RWPE1 (cell line): ENCODE measurements around the gene C15orf39.
"Not testable (repeated sequence)": the region's sequence is repeated elsewhere in the genome, so short reads cannot be mapped to it uniquely, and the experiment has no call there.

ENCODE experiments used
- CTCF ChIA-PET: fragments of 350-600 bp; sonication (Branson Sonifier 250); formaldehyde crosslinking; extraction: SDS; loops from one replicate; lab custom pipeline; 2021; lab: Yijun Ruan, JAX
- POLR2A ChIA-PET: fragments of 400-600 bp; formaldehyde crosslinking; extraction: SDS; loops from one replicate; lab custom pipeline; 2020; ENCODE audit warnings: antibody characterized with exemption; ENCODE audit not compliant: low non-redundant PET; lab: Yijun Ruan, JAX
- DNase-seq: peaks from one replicate; pipeline ENCODE4 v3.0.0; 2012; ENCODE audit warnings: low spot score
- H3K27ac ChIP-seq: fragments of 450-650 bp; 2 replicates; pipeline ENCODE4 v1.5.1; 2017
- CTCF ChIP-seq: fragments of 450-650 bp; conservative IDR thresholded peaks from 2 replicates; pipeline ENCODE4 v1.5.1; 2017; ENCODE audit warnings: low read depth, mild to moderate bottlenecking

Gene C15orf39

GRCh38 chr15:75235760-75236729 lies 34.4 kb downstream of the C15orf39 start:
- no peak for DNase-seq
- H3K27ac ChIP-seq: no peak overlapping the region
- TF ChIP-seq CTCF: no peak
- POLR2A ChIA-PET: no interaction called here
- CTCF ChIA-PET: interaction anchor here (0.6 kb wide), 1 partner anchor 465 kb away, joined by 5 read pairs; no protein-coding TSS in a partner anchor

GRCh38 chr15:75237316-75237982 lies 35.8 kb downstream of the C15orf39 start:
- POLR2A ChIA-PET: no interaction called here
- no peak overlapping the region for H3K27ac ChIP-seq
- DNase-seq: no peak
- no peak for TF ChIP-seq CTCF
- CTCF ChIA-PET: no interaction called here

GRCh38 chr15:75238150-75238549 lies 36.5 kb downstream of the C15orf39 start:
- DNase-seq: no peak
- ChIA-PET CTCF (no interaction called here), POLR2A (no interaction called here)
- no peak overlapping the region for H3K27ac ChIP-seq
- TF ChIP-seq CTCF: no peak

DNA sequence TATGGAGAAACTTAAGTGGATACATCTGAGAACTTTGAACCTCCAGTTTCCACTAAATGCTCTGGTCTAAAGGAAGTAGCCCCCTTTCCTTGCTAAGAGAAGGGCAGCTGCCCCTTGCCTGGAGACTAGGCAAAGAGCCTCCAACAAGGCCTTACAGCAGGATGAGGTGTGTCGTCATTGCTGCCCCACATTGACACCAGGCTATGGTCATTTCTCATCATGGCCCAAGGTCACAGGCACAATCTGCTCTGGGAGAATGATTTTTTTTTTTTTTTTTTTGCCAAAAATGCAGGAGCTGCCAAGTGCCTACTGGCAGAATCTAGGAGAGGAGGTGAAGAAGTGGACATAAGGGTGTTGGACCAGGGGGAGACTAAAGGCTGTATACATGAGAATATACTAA lies 44.1 kb downstream of the C15orf39 start:
- CTCF ChIA-PET, POLR2A ChIA-PET, DNase-seq, H3K27ac ChIP-seq: not testable (repeated sequence)

DNA sequence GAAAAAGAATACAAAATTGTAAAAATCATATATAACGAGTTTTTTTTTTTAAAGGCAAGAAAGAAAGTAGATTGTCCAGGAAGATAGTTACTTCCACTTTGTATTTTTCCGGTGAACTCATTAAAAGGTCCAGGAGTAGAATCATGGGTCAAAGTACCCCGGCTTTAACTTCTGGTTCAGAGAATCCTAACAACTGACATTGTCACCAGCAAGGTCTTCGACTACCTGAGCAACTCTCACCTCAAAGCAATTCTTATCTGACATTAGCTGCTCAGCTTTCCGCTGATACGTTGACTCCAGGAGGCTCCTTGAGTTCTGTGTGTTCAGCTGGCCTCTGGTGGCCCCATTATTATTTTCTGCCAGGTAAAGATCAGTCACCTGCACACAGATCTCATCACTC lies 47.3 kb downstream of the C15orf39 start:
- CTCF ChIA-PET, H3K27ac ChIP-seq, DNase-seq: not testable (repeated sequence)
- POLR2A ChIA-PET: interaction anchor here (0.6 kb wide), 1 partner anchor 120 kb away, joined by 4 read pairs; the partner anchor contains the start of gene MAN2C1

DNA sequence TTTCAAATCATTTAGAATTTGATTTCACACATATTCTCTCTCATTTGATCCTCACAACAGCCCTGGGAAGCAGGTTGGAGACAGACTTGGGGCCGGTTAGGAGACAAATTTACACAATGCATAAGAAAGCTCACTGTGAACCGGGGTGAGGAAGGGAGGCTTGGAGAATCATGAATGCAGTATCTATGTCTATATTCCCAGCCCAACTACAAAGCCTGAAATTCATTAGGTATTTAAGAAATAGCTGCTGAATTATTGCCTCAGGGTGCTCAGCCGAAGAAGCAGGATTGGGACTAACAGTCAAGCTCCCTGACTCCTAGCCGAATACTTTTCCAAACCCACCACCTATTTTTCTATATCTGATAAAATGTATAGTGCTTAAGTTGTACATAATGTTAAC lies 48.0 kb downstream of the C15orf39 start:
- POLR2A ChIA-PET: interaction anchor here (0.6 kb wide), 1 partner anchor 119 kb away, joined by 4 read pairs; the partner anchor contains the start of gene MAN2C1
- CTCF ChIA-PET: no interaction called here

DNA sequence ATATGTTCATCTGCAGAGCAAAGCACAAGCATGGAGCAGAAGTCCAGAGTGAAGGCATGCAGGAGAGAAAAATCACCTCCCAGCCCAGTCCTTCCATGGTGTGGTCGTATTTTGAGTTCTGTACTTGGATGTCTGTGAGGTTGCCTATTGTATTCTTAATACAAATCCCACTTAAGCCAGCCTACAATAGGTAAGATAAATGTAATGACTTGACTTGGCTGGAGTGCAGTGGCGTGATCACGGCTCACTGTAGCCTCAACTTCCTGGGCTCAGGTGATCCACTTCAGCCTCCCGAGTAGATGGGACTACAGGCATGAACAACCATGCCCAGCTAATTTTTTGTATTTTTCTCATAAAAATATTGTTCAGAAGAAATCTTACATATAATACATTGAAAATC lies 49.7 kb downstream of the C15orf39 start:
- POLR2A ChIA-PET, DNase-seq, H3K27ac ChIP-seq: not testable (repeated sequence)
- CTCF ChIA-PET: interaction anchor here (0.5 kb wide), 1 partner anchor 49 kb away, joined by 3 read pairs; no protein-coding TSS in a partner anchor

More for the DNA sequence above, 48.0 kb downstream of the C15orf39 start:
- TF ChIP-seq CTCF: no peak
- no peak overlapping the region for H3K27ac ChIP-seq
- no peak for DNase-seq

DNA sequence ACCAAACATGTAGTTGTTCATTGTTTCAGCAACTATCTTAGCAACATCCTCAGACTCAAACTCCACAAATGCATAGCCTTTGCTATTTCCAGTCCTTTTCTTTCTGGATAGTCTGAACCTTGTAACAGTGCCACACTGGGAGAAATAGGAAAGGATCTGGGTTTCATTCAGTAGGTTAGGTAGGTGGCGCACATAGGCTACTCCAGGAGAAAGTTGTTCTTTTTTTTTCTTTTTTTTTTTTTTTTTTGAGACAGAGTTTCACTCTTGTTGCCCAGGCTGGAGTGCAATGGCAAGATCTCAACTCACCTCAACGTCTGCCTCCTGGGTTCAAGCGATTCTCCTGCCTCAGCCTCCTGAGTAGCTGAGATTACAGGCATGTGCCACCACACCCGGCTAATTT lies 50.6 kb downstream of the C15orf39 start:
- H3K27ac ChIP-seq, DNase-seq, POLR2A ChIA-PET, CTCF ChIA-PET: not testable (repeated sequence)

- CTCF ChIA-PET, POLR2A ChIA-PET, H3K27ac ChIP-seq: not testable (repeated sequence)
Observed at GRCh38 chr15:75258034-75258433, 56.4 kb downstream of the C15orf39 start, which contains the start of gene GOLGA6C. TSS of gene GOLGA6C (plus strand) at chr15:75258334. CDS start at chr15:75258599, 265 bp downstream.

DNA sequence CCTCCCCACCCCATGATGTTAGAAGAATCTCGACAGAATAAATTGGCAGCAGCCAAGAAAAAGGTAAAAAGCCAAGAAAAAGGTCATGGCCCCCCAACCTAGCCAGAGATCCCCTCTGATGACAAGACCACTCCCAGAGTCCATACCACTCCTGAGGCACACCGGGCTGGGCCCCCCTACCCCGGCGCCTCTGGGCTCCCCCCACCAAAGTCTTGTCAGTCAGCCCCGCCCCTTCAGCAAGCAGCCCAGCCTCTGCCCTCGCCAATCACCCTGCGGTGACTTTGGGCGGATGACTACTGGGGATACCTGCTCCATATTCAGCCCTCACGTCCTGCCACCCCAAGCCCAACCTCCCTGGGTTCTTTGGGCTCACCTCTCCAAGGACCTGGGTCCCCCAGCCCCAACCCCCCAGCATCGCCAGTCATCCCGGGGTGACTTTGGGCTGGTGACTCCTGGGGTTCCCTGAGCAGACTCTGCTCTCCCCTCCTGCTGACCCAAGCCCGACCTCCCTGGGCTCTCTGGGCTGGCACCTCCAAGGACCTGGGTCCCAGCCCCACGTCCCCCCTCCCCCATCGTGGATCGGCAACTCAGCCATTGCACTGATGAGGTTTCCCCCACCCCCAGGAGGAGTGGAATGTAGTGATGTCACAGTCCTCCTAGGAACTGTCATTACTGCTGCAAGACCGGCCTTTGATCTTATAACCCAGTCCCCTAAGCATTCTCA lies 57.1 kb downstream of the C15orf39 start:
- CTCF ChIA-PET, H3K27ac ChIP-seq, POLR2A ChIA-PET, DNase-seq: not testable (repeated sequence)

More at GRCh38 chr15:75258034-75258433, 56.4 kb downstream of the C15orf39 start, which contains the start of gene GOLGA6C:
- not testable (repeated sequence) for DNase-seq

DNA sequence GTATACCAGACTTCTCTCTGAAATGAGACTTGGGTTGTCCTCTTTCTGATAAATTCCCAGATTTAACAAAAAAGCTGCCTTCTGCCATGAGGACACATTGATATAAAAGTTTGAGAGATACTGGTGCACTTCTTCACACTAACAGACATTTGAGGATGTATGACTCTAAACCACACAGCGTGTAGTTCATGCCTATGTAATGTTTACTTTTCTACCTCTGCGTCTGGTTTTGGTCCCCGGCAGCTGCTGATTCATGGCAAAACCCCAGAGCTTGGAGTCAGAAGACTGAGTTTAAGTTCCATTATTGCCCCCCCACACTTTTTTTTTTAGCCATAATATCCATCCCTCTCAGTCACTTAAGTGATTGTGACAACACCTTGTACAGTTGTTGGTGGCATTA lies 58.2 kb downstream of the C15orf39 start:
- H3K27ac ChIP-seq, DNase-seq, POLR2A ChIA-PET, CTCF ChIA-PET: not testable (repeated sequence)
